Fibroblast of pulmonary artery (primary cell): ENCODE results near the gene SMCR8.

ENCODE experiments used
- DNase-seq: peaks from one replicate; pipeline ENCODE4 v3.0.0-alpha.2; 2010; ENCODE audit warnings: low read depth
- H3K4me3 ChIP-seq: replicated peaks from 2 replicates; pipeline ENCODE4 v1.5.1; 2011; ENCODE audit warnings: low read depth, mild to moderate bottlenecking, control low read depth, low read length, moderate library complexity
- CTCF ChIP-seq: IDR thresholded peaks from 2 replicates; pipeline ENCODE4 v1.5.1; 2011; ENCODE audit warnings: mild to moderate bottlenecking, control low read depth, low read length, inconsistent platforms; ENCODE audit errors: missing control alignments

Gene SMCR8

GRCh38 chr17:18318771-18319450 is 3.8 kb downstream of the SMCR8 start:
- peak overlapping the region; percentile 12 for H3K4me3 ChIP-seq
- TF ChIP-seq CTCF: no peak
- DNase-seq: no peak

GRCh38 chr17:18319604-18320256 is 4.6 kb downstream of the SMCR8 start:
- peak; percentile 63 for TF ChIP-seq CTCF
- DNase-seq: peak; percentile 79
- H3K4me3 ChIP-seq: no peak overlapping the region

- no peak for DNase-seq
- H3K4me3 ChIP-seq: no peak overlapping the region
- TF ChIP-seq CTCF: no peak
Measured at GRCh38 chr17:18320301-18320700, 5.2 kb downstream of the SMCR8 start.

- peak; percentile 14 for DNase-seq
- TF ChIP-seq CTCF: no peak
- H3K4me3 ChIP-seq: no peak overlapping the region
Measured at GRCh38 chr17:18321309-18321708, 6.2 kb downstream of the SMCR8 start.

- TF ChIP-seq CTCF: no peak
- no peak overlapping the region for H3K4me3 ChIP-seq
- no peak for DNase-seq
Measured at GRCh38 chr17:18322522-18322921, 7.4 kb downstream of the SMCR8 start.

GRCh38 chr17:18323007-18323406 is 7.9 kb downstream of the SMCR8 start:
- no peak overlapping the region for H3K4me3 ChIP-seq
- TF ChIP-seq CTCF: no peak
- DNase-seq: no peak
